OCI-LY1 (cell line): ENCODE data around the gene PKD1L1.

Experiments used
- EZH2 ChIP-seq: fragments of 200-600 bp; sonication (generic), shearing (Covaris generic); IDR thresholded peaks from 2 replicates; pipeline ENCODE4 v1.8.0; 2017; ENCODE audit warnings: borderline replicate concordance, mixed run types, mild to moderate bottlenecking, antibody characterized with exemption, low read length, moderate library complexity, mixed read lengths
- TF ChIP-seq, protein P1 (sequence below): fragments of 200-600 bp; sonication (generic), shearing (Covaris generic); IDR thresholded peaks from 2 replicates; pipeline ENCODE4 v1.5.1; 2017; ENCODE audit warnings: mild to moderate bottlenecking, antibody characterized with exemption, low read length, moderate library complexity, mixed read lengths

DNA sequence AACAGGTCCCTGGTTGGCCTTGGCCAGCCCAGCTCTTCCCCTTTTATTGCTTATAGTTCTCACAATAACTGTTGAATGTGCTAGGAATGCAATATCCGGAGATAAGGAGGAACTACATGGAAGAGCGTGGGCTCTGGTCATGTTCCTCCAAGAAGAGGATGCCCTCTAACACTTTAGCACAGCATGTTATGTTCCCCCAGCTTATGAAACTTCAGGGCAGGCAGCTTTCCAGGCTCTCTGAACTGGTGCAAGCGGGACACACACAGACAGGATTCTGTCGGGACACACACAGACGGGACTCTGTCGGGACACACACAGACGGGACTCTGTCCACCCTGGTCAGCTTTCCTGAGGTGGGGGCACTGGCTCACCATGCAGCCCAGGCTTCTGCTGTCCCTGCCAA, 141.6 kb downstream of the PKD1L1 start:
- TF ChIP-seq, protein P1, sequence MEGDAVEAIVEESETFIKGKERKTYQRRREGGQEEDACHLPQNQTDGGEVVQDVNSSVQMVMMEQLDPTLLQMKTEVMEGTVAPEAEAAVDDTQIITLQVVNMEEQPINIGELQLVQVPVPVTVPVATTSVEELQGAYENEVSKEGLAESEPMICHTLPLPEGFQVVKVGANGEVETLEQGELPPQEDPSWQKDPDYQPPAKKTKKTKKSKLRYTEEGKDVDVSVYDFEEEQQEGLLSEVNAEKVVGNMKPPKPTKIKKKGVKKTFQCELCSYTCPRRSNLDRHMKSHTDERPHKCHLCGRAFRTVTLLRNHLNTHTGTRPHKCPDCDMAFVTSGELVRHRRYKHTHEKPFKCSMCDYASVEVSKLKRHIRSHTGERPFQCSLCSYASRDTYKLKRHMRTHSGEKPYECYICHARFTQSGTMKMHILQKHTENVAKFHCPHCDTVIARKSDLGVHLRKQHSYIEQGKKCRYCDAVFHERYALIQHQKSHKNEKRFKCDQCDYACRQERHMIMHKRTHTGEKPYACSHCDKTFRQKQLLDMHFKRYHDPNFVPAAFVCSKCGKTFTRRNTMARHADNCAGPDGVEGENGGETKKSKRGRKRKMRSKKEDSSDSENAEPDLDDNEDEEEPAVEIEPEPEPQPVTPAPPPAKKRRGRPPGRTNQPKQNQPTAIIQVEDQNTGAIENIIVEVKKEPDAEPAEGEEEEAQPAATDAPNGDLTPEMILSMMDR = no peak
- TF ChIP-seq EZH2 = no peak
